Lung (tissue), 12 donors: ENCODE data around the gene PPP2R2C. TPM values are rescaled to one million over a fixed set of nuclear protein-coding genes. Genes with fewer than 3 reads are reported as not detected.

Experiments
- ATAC-seq: fragments of 200-7000 bp; cut with Tn5 transposase; one replicate; pipeline ENCODE4 v1.9.1; 2020; ENCODE audit warnings: moderate number of reproducible peaks; ENCODE audit not compliant: insufficient read depth, low FRiP score
- DNase-seq, 3 donors: peaks; one replicate each; pipeline ENCODE4 v3.0.0-alpha.2; 2013 to 2017
- H3K27ac ChIP-seq, 2 donors: one replicate each; pipeline ENCODE4 v1.5.1; 2013; ENCODE audit warnings: mild to moderate bottlenecking in 2 of 2, moderate library complexity in 2 of 2, control low read depth in 1 of 2, inconsistent platforms in 1 of 2, low read depth in 1 of 2, low read length in 1 of 2
- H3K27me3 ChIP-seq, 3 donors: one replicate each; pipeline ENCODE4 v1.5.1; 2013; ENCODE audit warnings: low read length in 2 of 3; ENCODE audit not compliant: control insufficient read depth in 3 of 3, insufficient read depth in 3 of 3
- H3K36me3 ChIP-seq, 4 donors: one replicate each; pipeline ENCODE4 v1.5.1; 2013; ENCODE audit warnings: low read length in 4 of 4, mild to moderate bottlenecking in 1 of 4, moderate library complexity in 1 of 4; ENCODE audit not compliant: control insufficient read depth in 4 of 4, insufficient read depth in 4 of 4
- H3K4me1 ChIP-seq, 5 donors: one replicate each; pipeline ENCODE4 v1.5.1; 2013; ENCODE audit warnings: low read length in 5 of 5, mild to moderate bottlenecking in 2 of 5, moderate library complexity in 1 of 5; ENCODE audit not compliant: control insufficient read depth in 5 of 5, insufficient read depth in 5 of 5
- H3K4me3 ChIP-seq: one replicate; pipeline ENCODE4 v1.5.1; 2013; ENCODE audit warnings: mild to moderate bottlenecking, control low read depth, moderate library complexity
- H3K9ac ChIP-seq, 2 donors: one replicate each; pipeline ENCODE4 v1.5.1; 2013; ENCODE audit warnings: low read length in 2 of 2, control low read depth in 1 of 2; ENCODE audit not compliant: insufficient read depth in 1 of 2
- H3K9me3 ChIP-seq, 4 donors: one replicate each; pipeline ENCODE4 v1.5.1; 2013; ENCODE audit warnings: low read length in 3 of 4, mild to moderate bottlenecking in 1 of 4, moderate library complexity in 1 of 4; ENCODE audit not compliant: control insufficient read depth in 4 of 4, insufficient read depth in 3 of 4
- CTCF ChIP-seq: IDR thresholded peaks from 2 replicates; pipeline ENCODE4 v1.5.1; 2012; ENCODE audit warnings: mild to moderate bottlenecking; ENCODE audit errors: control extremely low read depth, extremely low read depth
- WGBS, 2 donors: extraction: QIAGEN DNeasy Blood & Tissue Kit; methylation state at CpG; one replicate each; pipeline ENCODE4 v1.1.7; 2013; 5-methylcytosine and 5-hydroxymethylcytosine counted together
- polyA plus RNA-seq, 2 donors: library from polyadenylated mRNA; stranded (reverse); fragments of 200-250 nt; gene quantifications; one replicate each; pipeline ENCODE4 v1.2.1, GENCODE V29; 2013
- total RNA-seq, 2 donors: library from RNA; depleted of rRNA in 1 of 2; stranded (reverse); fragments of >200 nt in 1 of 2; gene quantifications; one replicate each; pipeline ENCODE4 v1.2.1, GENCODE V29; 2014 to 2021
- donor health status: control.
- donor health status: control.
- donor health status: Bipolar disorder and iron deficiency.
- donor health status: healthy.
- donor health status: DM: yes; HTN: yes; CAD: no.

Gene PPP2R2C
- total and polyA plus RNA-seq, 4 donors = 0.03 to 0.57 (median 0.04) TPM

GRCh38 chr4:6395466-6396228 lies 76.8 kb downstream of the PPP2R2C start:
- H3K36me3 ChIP-seq = no peaks in the 10 kb centered on the region
- ATAC-seq (no peak), DNase-seq (no peak)
- H3K27ac ChIP-seq = no peak overlapping the region
- H3K27me3 ChIP-seq = peaks cover 0 to 26% (median 3%) of the 10 kb centered on the region in 3 donors
- H3K9me3 ChIP-seq = no peaks in the 10 kb centered on the region
- TF ChIP-seq CTCF = no peak
- H3K9ac ChIP-seq = no peak overlapping the region
- no peak overlapping the region for H3K4me3 ChIP-seq
- 56 to 60% methylated on average over 16 to 17 of the region's 17 CpGs for WGBS, 2 donors
- H3K4me1 ChIP-seq = no peaks in the 10 kb centered on the region

GRCh38 chr4:6394671-6395081 lies 77.7 kb downstream of the PPP2R2C start:
- DNase-seq = no peak
- peaks cover 0 to 28% (median 1%) of the 10 kb centered on the region in 3 donors for H3K27me3 ChIP-seq
- 89 to 91% methylated on average over 11 of the region's 11 CpGs for WGBS, 2 donors
- no peaks in the 10 kb centered on the region for H3K36me3 ChIP-seq
- H3K4me1 ChIP-seq = peaks cover 0 to 3% (median 0%) of the 10 kb centered on the region in 5 donors
- no peak overlapping the region for H3K27ac ChIP-seq
- TF ChIP-seq CTCF = no peak
- no peak for ATAC-seq
- H3K9me3 ChIP-seq = no peaks in the 10 kb centered on the region
- H3K4me3 ChIP-seq = no peak overlapping the region
- no peak overlapping the region for H3K9ac ChIP-seq

GRCh38 chr4:6393544-6394475 lies 78.6 kb downstream of the PPP2R2C start:
- Histone ChIP-seq H3K9ac (no peak overlapping the region), H3K36me3 (no peaks in the 10 kb centered on the region), H3K4me3 (no peak overlapping the region), H3K9me3 (peaks cover 0 to 2% (median 0%) of the 10 kb centered on the region in 4 donors), H3K4me1 (peaks cover 0 to 3% (median 0%) of the 10 kb centered on the region in 5 donors), H3K27ac (no peak overlapping the region), H3K27me3 (peaks cover 0 to 26% (median 4%) of the 10 kb centered on the region in 3 donors)
- DNase-seq = no peak
- no peak for TF ChIP-seq CTCF
- ATAC-seq = no peak
- WGBS, 2 donors = 72 to 89% methylated on average over 16 of the region's 16 CpGs
